GM12878 (cell line): ENCODE measurements around the gene SPRED3.

Experiments
- CEBPB ChIP-seq, 2 experiments: fragments of 150-350 bp in 1 of 2; IDR thresholded peaks; 2 replicates each; pipeline ENCODE4 v1.6.1; 2012 to 2014; ENCODE audit warnings: low read depth in 2 of 2, low read length in 2 of 2, borderline replicate concordance in 1 of 2, inconsistent platforms in 1 of 2
- CTCF ChIP-seq, 3 experiments: IDR thresholded peaks in 2 of 3; conservative IDR thresholded peaks in 1 of 3; 2 replicates each; pipeline ENCODE4 v1.5.1; 2011; ENCODE audit warnings: low read depth in 3 of 3, low read length in 3 of 3, mild to moderate bottlenecking in 3 of 3, control low read depth in 2 of 3, moderate library complexity in 2 of 3, inconsistent platforms in 1 of 3, mixed read lengths in 1 of 3; ENCODE audit not compliant: control insufficient read depth in 2 of 3, insufficient read depth in 1 of 3; ENCODE audit errors: extremely low read depth in 1 of 3
- TF ChIP-seq, protein P1 (sequence below): fragments of 450-650 bp; IDR thresholded peaks from 2 replicates; pipeline ENCODE4 v1.6.1; 2017; ENCODE audit warnings: mild to moderate bottlenecking, moderate library complexity

DNA sequence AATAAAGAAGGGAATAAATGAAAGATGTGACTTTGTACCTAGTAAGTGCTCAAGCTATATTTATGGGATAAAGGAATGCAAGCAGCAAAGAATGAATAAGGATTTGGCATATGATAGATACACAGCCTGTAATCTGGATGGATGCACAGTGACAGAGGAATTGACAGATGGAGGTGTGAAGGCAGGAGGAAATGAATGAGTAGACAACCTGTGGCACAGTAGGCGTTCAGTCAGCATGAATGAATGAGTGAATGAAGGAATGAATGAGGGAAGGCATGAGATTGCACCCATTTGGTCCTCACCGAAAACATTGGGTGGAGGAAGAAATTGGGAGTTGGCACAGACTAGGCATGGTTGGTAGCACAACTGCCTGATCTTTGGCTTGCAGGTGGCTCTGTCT is 18.9 kb upstream of the SPRED3 start:
- TF ChIP-seq CEBPB (IDR thresholded peaks at IDR 0.05; ENCODE audit: borderline replicate concordance in 1 of 2, low read depth in 2 of 2, low read length in 2 of 2) (no peak), CTCF (IDR thresholded peaks at IDR 0.05 in 2 of 3, conservative IDR thresholded peaks at IDR 0.05 in 1 of 3; ENCODE audit: control insufficient read depth in 2 of 3, extremely low read depth in 1 of 3, insufficient read depth in 1 of 3, low read depth in 3 of 3, low read length in 3 of 3) (no peak)
- TF ChIP-seq, protein P1, sequence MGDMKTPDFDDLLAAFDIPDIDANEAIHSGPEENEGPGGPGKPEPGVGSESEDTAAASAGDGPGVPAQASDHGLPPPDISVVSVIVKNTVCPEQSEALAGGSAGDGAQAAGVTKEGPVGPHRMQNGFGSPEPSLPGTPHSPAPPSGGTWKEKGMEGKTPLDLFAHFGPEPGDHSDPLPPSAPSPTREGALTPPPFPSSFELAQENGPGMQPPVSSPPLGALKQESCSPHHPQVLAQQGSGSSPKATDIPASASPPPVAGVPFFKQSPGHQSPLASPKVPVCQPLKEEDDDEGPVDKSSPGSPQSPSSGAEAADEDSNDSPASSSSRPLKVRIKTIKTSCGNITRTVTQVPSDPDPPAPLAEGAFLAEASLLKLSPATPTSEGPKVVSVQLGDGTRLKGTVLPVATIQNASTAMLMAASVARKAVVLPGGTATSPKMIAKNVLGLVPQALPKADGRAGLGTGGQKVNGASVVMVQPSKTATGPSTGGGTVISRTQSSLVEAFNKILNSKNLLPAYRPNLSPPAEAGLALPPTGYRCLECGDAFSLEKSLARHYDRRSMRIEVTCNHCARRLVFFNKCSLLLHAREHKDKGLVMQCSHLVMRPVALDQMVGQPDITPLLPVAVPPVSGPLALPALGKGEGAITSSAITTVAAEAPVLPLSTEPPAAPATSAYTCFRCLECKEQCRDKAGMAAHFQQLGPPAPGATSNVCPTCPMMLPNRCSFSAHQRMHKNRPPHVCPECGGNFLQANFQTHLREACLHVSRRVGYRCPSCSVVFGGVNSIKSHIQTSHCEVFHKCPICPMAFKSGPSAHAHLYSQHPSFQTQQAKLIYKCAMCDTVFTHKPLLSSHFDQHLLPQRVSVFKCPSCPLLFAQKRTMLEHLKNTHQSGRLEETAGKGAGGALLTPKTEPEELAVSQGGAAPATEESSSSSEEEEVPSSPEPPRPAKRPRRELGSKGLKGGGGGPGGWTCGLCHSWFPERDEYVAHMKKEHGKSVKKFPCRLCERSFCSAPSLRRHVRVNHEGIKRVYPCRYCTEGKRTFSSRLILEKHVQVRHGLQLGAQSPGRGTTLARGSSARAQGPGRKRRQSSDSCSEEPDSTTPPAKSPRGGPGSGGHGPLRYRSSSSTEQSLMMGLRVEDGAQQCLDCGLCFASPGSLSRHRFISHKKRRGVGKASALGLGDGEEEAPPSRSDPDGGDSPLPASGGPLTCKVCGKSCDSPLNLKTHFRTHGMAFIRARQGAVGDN, result no peak
